ENCODE data around the gene DIDO1.

DIDO1 gene

GRCh38 chr20:62878244-62879038, 47.9 kb downstream of the DIDO1 start:
- Histone ChIP-seq H3K9me3 (replicated peaks; ENCODE audit: insufficient read depth, low read length) (no peaks in the 10 kb centered on the region), H3K9me2 (replicated peaks; ENCODE audit: insufficient read depth, low read length) (no peaks in the 10 kb centered on the region), H3F3A (ENCODE audit: insufficient read depth, low read length) (no peaks in the 10 kb centered on the region), H3K4me1 (ENCODE audit: low read length) (0 out of 2 replicates have a peak, but pooled peaks cover 5% of the 10 kb centered on the region), H3K4me2 (ENCODE audit: low read depth, low read length) (no peak overlapping the region), H2AFZ (ENCODE audit: low read length) (no peak overlapping the region), H3K9ac (ENCODE audit: low read length) (no peak overlapping the region), H4K20me1 (ENCODE audit: insufficient read depth, low read length) (no peaks in the 10 kb centered on the region), H3K79me2 (ENCODE audit: low read length) (no peaks in the 10 kb centered on the region), H3K27ac (ENCODE audit: low read length) (no peak overlapping the region), H3K36me3 (replicated peaks; ENCODE audit: insufficient read depth, low read length) (no peaks in the 10 kb centered on the region), H3K27me3 (replicated peaks; ENCODE audit: insufficient read depth, low read length) (no peaks in the 10 kb centered on the region), H3K4me3 (ENCODE audit: low read length) (no peak overlapping the region)
- TF ChIP-seq CTCF (IDR thresholded peaks at IDR 0.05; ENCODE audit: low read length) (no peak), EZH2phosphoT487 (IDR thresholded peaks at IDR 0.05; ENCODE audit: low read length) (no peak)
- no peak for DNase-seq

GRCh38 chr20:62876902-62877816, 49.1 kb downstream of the DIDO1 start:
- Histone ChIP-seq H3K27ac (ENCODE audit: low read length) (no peak overlapping the region), H3K4me1 (ENCODE audit: low read length) (0 out of 2 replicates have a peak, but pooled peaks cover 5% of the 10 kb centered on the region), H3K27me3 (replicated peaks; ENCODE audit: insufficient read depth, low read length) (peaks cover 3% of the 10 kb centered on the region), H4K20me1 (ENCODE audit: insufficient read depth, low read length) (no peaks in the 10 kb centered on the region), H3K9me2 (replicated peaks; ENCODE audit: insufficient read depth, low read length) (no peaks in the 10 kb centered on the region), H3K36me3 (replicated peaks; ENCODE audit: insufficient read depth, low read length) (no peaks in the 10 kb centered on the region), H3K79me2 (ENCODE audit: low read length) (no peaks in the 10 kb centered on the region), H3K9me3 (replicated peaks; ENCODE audit: insufficient read depth, low read length) (no peaks in the 10 kb centered on the region), H3K4me2 (ENCODE audit: low read depth, low read length) (no peak overlapping the region), H3K9ac (ENCODE audit: low read length) (no peak overlapping the region), H2AFZ (ENCODE audit: low read length) (no peak overlapping the region), H3K4me3 (ENCODE audit: low read length) (no peak overlapping the region), H3F3A (ENCODE audit: insufficient read depth, low read length) (no peaks in the 10 kb centered on the region)
- TF ChIP-seq EZH2 (optimal IDR thresholded peaks at IDR 0.05; ENCODE audit: low read depth, low read length) (no peak), EZH2phosphoT487 (IDR thresholded peaks at IDR 0.05; ENCODE audit: low read length) (no peak), CTCF (IDR thresholded peaks at IDR 0.05; ENCODE audit: low read length) (no peak)
- DNase-seq, result no peak

GRCh38 chr20:62876501-62876901, 49.8 kb downstream of the DIDO1 start:
- H3K9ac ChIP-seq (ENCODE audit: low read length), result no peak overlapping the region
- H2AFZ ChIP-seq (ENCODE audit: low read length), result no peak overlapping the region
- no peak overlapping the region for H3K27ac ChIP-seq (ENCODE audit: low read length)
- no peaks in the 10 kb centered on the region for H4K20me1 ChIP-seq (ENCODE audit: insufficient read depth, low read length)
- H3K9me2 ChIP-seq (replicated peaks; ENCODE audit: insufficient read depth, low read length), result no peaks in the 10 kb centered on the region
- H3K79me2 ChIP-seq (ENCODE audit: low read length), result no peaks in the 10 kb centered on the region
- H3K36me3 ChIP-seq (replicated peaks; ENCODE audit: insufficient read depth, low read length), result no peaks in the 10 kb centered on the region
- no peak for TF ChIP-seq EZH2phosphoT487 (IDR thresholded peaks at IDR 0.05; ENCODE audit: low read length)
- no peak for TF ChIP-seq CTCF (IDR thresholded peaks at IDR 0.05; ENCODE audit: low read length)
- TF ChIP-seq EZH2 (optimal IDR thresholded peaks at IDR 0.05; ENCODE audit: low read depth, low read length), result no peak
- no peak overlapping the region for H3K4me2 ChIP-seq (ENCODE audit: low read depth, low read length)
- no peak for DNase-seq
- no peaks in the 10 kb centered on the region for H3F3A ChIP-seq (ENCODE audit: insufficient read depth, low read length)
- H3K4me1 ChIP-seq (ENCODE audit: low read length), result 0 out of 2 replicates have a peak, but pooled peaks cover 5% of the 10 kb centered on the region
- H3K9me3 ChIP-seq (replicated peaks; ENCODE audit: insufficient read depth, low read length), result no peaks in the 10 kb centered on the region
- peaks cover 9% of the 10 kb centered on the region for H3K27me3 ChIP-seq (replicated peaks; ENCODE audit: insufficient read depth, low read length)
- no peak overlapping the region for H3K4me3 ChIP-seq (ENCODE audit: low read length)
